Nephron progenitor cell (in vitro differentiated cells): ENCODE measurements around the gene GNAZ.

Experiments
- DNase-seq: peaks from one replicate; pipeline ENCODE4 v3.0.0; 2021
- H3K27ac Mint-ChIP-seq: 2 replicates; pipeline ENCODE4 v1.8.0; 2021; ENCODE audit warnings: mild to moderate bottlenecking, moderate library complexity, mixed read lengths
- H3K27me3 Mint-ChIP-seq: 2 replicates; pipeline ENCODE4 v1.8.0; 2021; ENCODE audit warnings: mild to moderate bottlenecking, low read depth, mixed read lengths; ENCODE audit not compliant: poor library complexity
- H3K36me3 Mint-ChIP-seq: 2 replicates; pipeline ENCODE4 v1.8.0; 2021; ENCODE audit warnings: low read depth, mixed read lengths
- H3K4me1 Mint-ChIP-seq: 2 replicates; pipeline ENCODE4 v1.8.0; 2021; ENCODE audit warnings: mixed read lengths
- H3K4me3 Mint-ChIP-seq: 2 replicates; pipeline ENCODE4 v1.8.0; 2021; ENCODE audit warnings: mild to moderate bottlenecking, moderate library complexity, mixed read lengths
- H3K9me3 Mint-ChIP-seq: 2 replicates; pipeline ENCODE4 v1.8.0; 2021; ENCODE audit warnings: mild to moderate bottlenecking, moderate library complexity, mixed read lengths
- CTCF ChIP-seq: fragments of 200-600 bp; sonication (generic); IDR thresholded peaks from 2 replicates; pipeline ENCODE4 v1.5.0; 2021; ENCODE audit warnings: antibody characterized with exemption

The GNAZ gene

GRCh38 chr22:23066200-23067022 lies 3.9 kb upstream of the GNAZ start:
- no peak for TF ChIP-seq CTCF
- Mint-ChIP-seq H3K4me1 (peaks cover 7% of the 10 kb centered on the region), H3K4me3 (no peak overlapping the region), H3K27me3 (peaks cover 37% of the 10 kb centered on the region), H3K9me3 (no peaks in the 10 kb centered on the region), H3K36me3 (no peaks in the 10 kb centered on the region), H3K27ac (no peak overlapping the region)
- no peak for DNase-seq

- Mint-ChIP-seq H3K36me3 (no peaks in the 10 kb centered on the region), H3K27me3 (peaks cover 44% of the 10 kb centered on the region), H3K4me1 (peaks cover 14% of the 10 kb centered on the region), H3K27ac (no peak overlapping the region), H3K9me3 (no peaks in the 10 kb centered on the region), H3K4me3 (no peak overlapping the region)
- DNase-seq, result no peak
- no peak for TF ChIP-seq CTCF
Measured at GRCh38 chr22:23067023-23067650, 3.2 kb upstream of the GNAZ start.

- Mint-ChIP-seq H3K4me1 (peaks cover 18% of the 10 kb centered on the region), H3K27ac (no peak overlapping the region), H3K9me3 (no peaks in the 10 kb centered on the region), H3K4me3 (no peak overlapping the region), H3K27me3 (peaks cover 47% of the 10 kb centered on the region), H3K36me3 (no peaks in the 10 kb centered on the region)
- TF ChIP-seq CTCF, result no peak
- DNase-seq, result no peak
Measured at GRCh38 chr22:23067691-23068090, 2.6 kb upstream of the GNAZ start.

- Mint-ChIP-seq H3K4me3 (no peak overlapping the region), H3K27ac (no peak overlapping the region), H3K27me3 (peaks cover 53% of the 10 kb centered on the region), H3K36me3 (no peaks in the 10 kb centered on the region), H3K9me3 (no peaks in the 10 kb centered on the region), H3K4me1 (peaks cover 18% of the 10 kb centered on the region)
- no peak for TF ChIP-seq CTCF
- DNase-seq, result no peak
Measured at GRCh38 chr22:23068096-23068831, 2.1 kb upstream of the GNAZ start.

GRCh38 chr22:23068832-23069385 lies 1.4 kb upstream of the GNAZ start:
- no peaks in the 10 kb centered on the region for H3K36me3 Mint-ChIP-seq
- DNase-seq, result no peak
- peak overlapping the region; percentile 85 for H3K4me3 Mint-ChIP-seq
- H3K27me3 Mint-ChIP-seq, result peaks cover 59% of the 10 kb centered on the region
- H3K4me1 Mint-ChIP-seq, result peaks cover 18% of the 10 kb centered on the region
- no peak overlapping the region for H3K27ac Mint-ChIP-seq
- no peaks in the 10 kb centered on the region for H3K9me3 Mint-ChIP-seq
- no peak for TF ChIP-seq CTCF
